Astrocyte of the spinal cord (primary cell): ENCODE measurements around the gene PRRC2C.
A peak's percentile ranks its signal among the peaks of the same experiment; 100 is the strongest.
"Not testable (repeated sequence)": the region's sequence is repeated elsewhere in the genome, so short reads cannot be mapped to it uniquely, and the experiment has no call there.

Experiments
- DNase-seq: peaks from one replicate; pipeline ENCODE4 v3.0.0; 2011; ENCODE audit warnings: low read depth, low spot score
- H3K4me3 ChIP-seq: 2 replicates; pipeline ENCODE4 v1.5.1; 2011; ENCODE audit warnings: low read depth, mild to moderate bottlenecking, low read length, moderate library complexity
- in situ Hi-C: cut with HindIII; loops from 2 replicates; pipeline ENCODE4 v1.10.0; 2017; ENCODE audit warnings: low sequenced_read_pairs
- TF ChIP-seq, protein P1 (sequence below): IDR thresholded peaks from 2 replicates; pipeline ENCODE4 v1.5.1; 2012; ENCODE audit warnings: low read depth, mild to moderate bottlenecking, low read length, inconsistent platforms

Gene PRRC2C

DNA sequence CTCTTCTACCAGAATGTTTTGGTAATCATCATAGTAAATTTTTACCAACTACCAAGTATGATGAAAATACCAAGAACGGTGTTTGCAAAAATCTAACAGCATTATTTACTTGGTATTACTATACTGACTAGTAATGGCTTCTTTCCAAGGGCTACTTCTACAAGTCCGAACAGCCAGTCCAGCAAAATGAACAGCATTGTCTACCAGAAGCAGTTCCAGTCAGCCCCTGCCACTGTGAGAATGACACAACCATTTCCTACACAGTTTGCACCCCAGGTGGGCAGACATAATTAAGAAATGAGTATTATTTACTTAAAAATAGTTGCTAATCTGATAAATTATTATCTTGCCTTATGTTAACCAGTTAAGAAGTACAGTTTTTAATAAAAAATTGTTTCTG, 102.9 kb downstream of the PRRC2C start:
- DNase-seq, result no peak
- in situ Hi-C loops, result no loop called here
- TF ChIP-seq, protein P1, sequence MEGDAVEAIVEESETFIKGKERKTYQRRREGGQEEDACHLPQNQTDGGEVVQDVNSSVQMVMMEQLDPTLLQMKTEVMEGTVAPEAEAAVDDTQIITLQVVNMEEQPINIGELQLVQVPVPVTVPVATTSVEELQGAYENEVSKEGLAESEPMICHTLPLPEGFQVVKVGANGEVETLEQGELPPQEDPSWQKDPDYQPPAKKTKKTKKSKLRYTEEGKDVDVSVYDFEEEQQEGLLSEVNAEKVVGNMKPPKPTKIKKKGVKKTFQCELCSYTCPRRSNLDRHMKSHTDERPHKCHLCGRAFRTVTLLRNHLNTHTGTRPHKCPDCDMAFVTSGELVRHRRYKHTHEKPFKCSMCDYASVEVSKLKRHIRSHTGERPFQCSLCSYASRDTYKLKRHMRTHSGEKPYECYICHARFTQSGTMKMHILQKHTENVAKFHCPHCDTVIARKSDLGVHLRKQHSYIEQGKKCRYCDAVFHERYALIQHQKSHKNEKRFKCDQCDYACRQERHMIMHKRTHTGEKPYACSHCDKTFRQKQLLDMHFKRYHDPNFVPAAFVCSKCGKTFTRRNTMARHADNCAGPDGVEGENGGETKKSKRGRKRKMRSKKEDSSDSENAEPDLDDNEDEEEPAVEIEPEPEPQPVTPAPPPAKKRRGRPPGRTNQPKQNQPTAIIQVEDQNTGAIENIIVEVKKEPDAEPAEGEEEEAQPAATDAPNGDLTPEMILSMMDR, result no peak

DNA sequence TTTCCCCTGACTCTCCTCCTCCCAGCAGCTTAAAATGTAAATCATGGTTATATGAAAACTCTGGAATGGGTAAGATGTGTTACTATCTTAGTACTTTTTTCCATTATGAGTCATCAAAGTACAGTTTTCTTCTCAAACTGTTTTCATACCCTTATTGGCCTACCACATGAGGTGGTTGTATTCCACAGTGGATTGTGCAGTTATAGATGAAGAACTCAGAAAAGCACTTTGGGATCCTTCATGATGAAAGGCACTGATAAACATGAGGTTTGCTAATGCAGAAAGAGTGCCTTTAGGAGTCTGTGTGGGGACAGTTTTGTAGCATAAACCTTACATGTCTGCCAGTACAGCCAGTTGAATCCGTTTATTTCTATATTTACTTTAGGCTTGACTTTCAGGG, 104.7 kb downstream of the PRRC2C start:
- no peak overlapping the region for H3K4me3 ChIP-seq
- peak; percentile 53 for DNase-seq
- in situ Hi-C loops, result no loop called here
- TF ChIP-seq, protein P1, result no peak

More for the DNA sequence above, 102.9 kb downstream of the PRRC2C start:
- no peak overlapping the region for H3K4me3 ChIP-seq

GRCh38 chr1:171595324-171595723, 110.0 kb downstream of the PRRC2C start:
- peak; percentile 20 for DNase-seq
- no peak overlapping the region for H3K4me3 ChIP-seq
- TF ChIP-seq, protein P1, result no peak
- in situ Hi-C loops, result no loop called here

GRCh38 chr1:171596119-171596518, 110.8 kb downstream of the PRRC2C start:
- TF ChIP-seq, protein P1, result no peak
- DNase-seq, result no peak
- no peak overlapping the region for H3K4me3 ChIP-seq
- in situ Hi-C loops, result no loop called here

DNA sequence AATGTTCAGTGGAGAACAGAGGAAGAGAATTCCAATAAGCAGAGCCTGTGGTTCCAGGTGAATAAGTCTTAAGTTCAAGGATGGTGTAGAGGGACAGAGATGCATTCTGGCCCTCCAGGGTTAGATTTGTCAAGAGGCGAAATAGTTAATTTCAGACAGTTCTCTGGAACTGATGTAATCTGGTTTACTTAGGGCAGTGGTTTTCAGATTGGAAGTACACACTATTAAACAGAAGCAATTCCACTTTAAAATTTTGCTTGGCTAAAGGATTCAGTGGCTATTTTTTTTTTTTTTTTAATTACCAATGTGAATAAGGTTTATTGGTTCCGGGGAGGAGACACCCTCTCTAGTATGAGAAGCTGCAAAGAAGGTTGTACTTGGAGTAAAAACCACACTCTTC, 111.4 kb downstream of the PRRC2C start:
- in situ Hi-C loops, result no loop called here
- TF ChIP-seq, protein P1, result no peak
- no peak overlapping the region for H3K4me3 ChIP-seq
- no peak for DNase-seq

DNA sequence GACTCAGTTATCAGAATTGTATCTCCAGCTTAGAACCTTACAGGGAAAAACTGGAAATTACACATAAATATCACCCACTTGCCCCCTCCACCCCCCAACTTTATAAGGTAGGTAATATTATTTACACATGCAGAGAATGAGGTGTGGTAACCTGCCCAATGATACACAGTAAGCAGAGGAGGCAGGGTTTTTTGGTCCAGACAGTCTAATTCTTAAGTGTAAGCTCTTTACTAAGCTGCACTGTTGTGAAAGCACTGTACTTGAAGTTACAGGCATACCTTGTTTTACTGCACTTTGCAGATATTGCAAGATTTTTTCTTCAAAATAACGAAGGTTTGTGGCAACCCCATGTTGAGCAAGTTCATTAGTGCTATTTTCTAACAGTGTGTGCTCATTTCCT, 111.9 kb downstream of the PRRC2C start:
- TF ChIP-seq, protein P1, result no peak
- in situ Hi-C loops, result no loop called here
- H3K4me3 ChIP-seq, result no peak overlapping the region
- no peak for DNase-seq

- in situ Hi-C loops, DNase-seq, H3K4me3 ChIP-seq: not testable (repeated sequence)
These were observed 115.0 kb downstream of the PRRC2C start for GRCh38 chr1:171600310-171600709.
